Keratinocyte (primary cell): ENCODE results near the gene ASF1B.

ENCODE experiments used
- EZH2 ChIP-seq: IDR thresholded peaks from one replicate; pipeline ENCODE4 v1.6.1; 2012; ENCODE audit warnings: inconsistent platforms, mild to moderate bottlenecking, low read length, moderate library complexity
- TF ChIP-seq, protein P1 (sequence below), 3 experiments: IDR thresholded peaks in 1 of 3; conservative IDR thresholded peaks in 1 of 3; optimal IDR thresholded peaks in 1 of 3; 2 replicates in 2 of 3; 3 replicates in 1 of 3; pipeline versions ENCODE3 to v1.5.1; 2011; ENCODE audit warnings: low read length in 3 of 3, mild to moderate bottlenecking in 3 of 3, moderate library complexity in 2 of 3, control low read depth in 1 of 3, inconsistent platforms in 1 of 3; ENCODE audit not compliant: insufficient read depth in 2 of 3; ENCODE audit errors: extremely low read depth in 1 of 3

DNA sequence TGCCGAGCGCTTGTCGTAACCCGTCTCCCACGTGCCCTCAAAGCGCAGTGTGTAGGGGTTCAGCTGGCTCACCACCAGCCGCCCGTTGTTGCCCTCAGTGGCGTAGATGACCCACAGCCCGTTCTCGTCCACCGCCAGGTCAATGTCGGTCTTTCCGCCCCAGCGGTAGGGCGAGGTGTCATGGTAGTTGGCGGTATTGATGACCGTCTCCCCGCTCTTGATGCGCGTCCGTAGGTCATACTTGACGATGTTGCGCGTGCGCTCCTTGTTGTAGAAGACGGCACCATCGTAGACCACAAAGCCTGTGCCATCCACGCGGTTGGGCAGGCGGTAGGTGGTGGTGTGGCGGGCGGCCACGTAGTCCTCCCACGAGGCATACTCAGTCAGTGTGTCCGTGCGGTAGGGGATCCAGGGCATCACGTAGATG lies 26.5 kb upstream of the ASF1B start:
- TF ChIP-seq, protein P1, sequence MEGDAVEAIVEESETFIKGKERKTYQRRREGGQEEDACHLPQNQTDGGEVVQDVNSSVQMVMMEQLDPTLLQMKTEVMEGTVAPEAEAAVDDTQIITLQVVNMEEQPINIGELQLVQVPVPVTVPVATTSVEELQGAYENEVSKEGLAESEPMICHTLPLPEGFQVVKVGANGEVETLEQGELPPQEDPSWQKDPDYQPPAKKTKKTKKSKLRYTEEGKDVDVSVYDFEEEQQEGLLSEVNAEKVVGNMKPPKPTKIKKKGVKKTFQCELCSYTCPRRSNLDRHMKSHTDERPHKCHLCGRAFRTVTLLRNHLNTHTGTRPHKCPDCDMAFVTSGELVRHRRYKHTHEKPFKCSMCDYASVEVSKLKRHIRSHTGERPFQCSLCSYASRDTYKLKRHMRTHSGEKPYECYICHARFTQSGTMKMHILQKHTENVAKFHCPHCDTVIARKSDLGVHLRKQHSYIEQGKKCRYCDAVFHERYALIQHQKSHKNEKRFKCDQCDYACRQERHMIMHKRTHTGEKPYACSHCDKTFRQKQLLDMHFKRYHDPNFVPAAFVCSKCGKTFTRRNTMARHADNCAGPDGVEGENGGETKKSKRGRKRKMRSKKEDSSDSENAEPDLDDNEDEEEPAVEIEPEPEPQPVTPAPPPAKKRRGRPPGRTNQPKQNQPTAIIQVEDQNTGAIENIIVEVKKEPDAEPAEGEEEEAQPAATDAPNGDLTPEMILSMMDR (optimal IDR thresholded peaks at IDR 0.05 in 1 of 3, IDR thresholded peaks at IDR 0.05 in 1 of 3, conservative IDR thresholded peaks at IDR 0.05 in 1 of 3; ENCODE audit: extremely low read depth in 1 of 3, insufficient read depth in 2 of 3, low read length in 3 of 3) = no peak
- TF ChIP-seq EZH2 = no peak
